K562 (cell line): Measurements from ENCODE around the gene AMBRA1. TPM values are rescaled to one million over a fixed set of nuclear protein-coding genes. Genes with fewer than 3 reads are reported as not detected.

ENCODE experiments used
- ATAC-seq: fragments of 200-7000 bp; cut with Tn5 transposase; 3 replicates; pipeline ENCODE4 v1.9.1; 2020; ENCODE audit warnings: moderate library complexity
- BruUV-seq: library from RNA; stranded (reverse); fragments of 400-500 nt; replicated peaks from 2 replicates; lab custom pipeline; 2021; lab: Mats Ljungman, UMichigan
- CTCF ChIA-PET: fragments of 300-600 bp; formaldehyde crosslinking; extraction: SDS; loops from one replicate; lab custom pipeline; 2021; ENCODE audit warnings: low intra/inter-chr PET ratio; lab: Yijun Ruan, JAX
- POLR2A ChIA-PET: fragments of 300-600, 350-650 bp; sonication (Branson Sonifier 250); formaldehyde crosslinking; extraction: SDS; loops from one replicate; lab custom pipeline; 2021; ENCODE audit warnings: antibody characterized with exemption, inconsistent platforms; lab: Yijun Ruan, JAX
- DNase-seq, 4 experiments: peaks; one replicate each; pipeline versions ENCODE4 v3.0.0 to v3.0.0-alpha.2; 2011 to 2018; ENCODE audit warnings: low spot score in 3 of 4, mixed read lengths in 3 of 4; ENCODE audit errors: extremely low read depth in 1 of 4
- FAIRE-seq: peaks from 2 replicates; lab custom pipeline; 2011; peaks lifted over from hg19 to GRCh38; lab: Jason Lieb, UNC
- H2AFZ ChIP-seq: 2 replicates; pipeline ENCODE4 v1.6.0; 2011; ENCODE audit warnings: low read depth, low read length, control low read depth, inconsistent platforms
- H3K27ac ChIP-seq: fragments of 200-600 bp; 3 replicates; pipeline ENCODE4 v1.8.0; 2011; ENCODE audit warnings: low read depth, mild to moderate bottlenecking, control low read depth, inconsistent platforms, low read length, moderate library complexity, mixed read lengths; ENCODE audit errors: extremely low read depth
- H3K27me3 ChIP-seq, 2 experiments: fragments of 300-600 bp in 1 of 2; 2 replicates in 1 of 2; 3 replicates in 1 of 2; pipeline versions ENCODE4 v1.6.0 to v1.8.0; 2011; ENCODE audit warnings: inconsistent platforms in 2 of 2, low read length in 2 of 2, mild to moderate bottlenecking in 1 of 2, mixed read lengths in 1 of 2, moderate library complexity in 1 of 2; ENCODE audit not compliant: control insufficient read depth in 2 of 2, insufficient read depth in 2 of 2
- H3K36me3 ChIP-seq: fragments of 300-600 bp; 3 replicates; pipeline ENCODE4 v1.8.0; 2011; ENCODE audit warnings: mild to moderate bottlenecking, low read length, inconsistent platforms; ENCODE audit not compliant: control insufficient read depth, insufficient read depth
- H3K4me1 ChIP-seq, 2 experiments: fragments of 200-600 bp in 1 of 2; replicated peaks in 1 of 2; 2 replicates in 1 of 2; 3 replicates in 1 of 2; pipeline versions ENCODE4 v1.5.1 to v1.8.0; 2011; ENCODE audit warnings: inconsistent platforms in 2 of 2, low read length in 2 of 2, mild to moderate bottlenecking in 1 of 2, mixed read lengths in 1 of 2, moderate library complexity in 1 of 2; ENCODE audit not compliant: control insufficient read depth in 2 of 2, insufficient read depth in 2 of 2
- H3K4me2 ChIP-seq: 2 replicates; pipeline ENCODE4 v1.6.1; 2011; ENCODE audit warnings: low read length, control low read depth, inconsistent platforms, mixed read lengths; ENCODE audit not compliant: insufficient read depth
- H3K4me3 ChIP-seq: fragments of 200-600 bp; sonication (generic), shearing (Covaris generic); 2 replicates; pipeline ENCODE4 v1.5.1; 2016; ENCODE audit warnings: control low read depth, inconsistent platforms
- H3K79me2 ChIP-seq: fragments of 200-600 bp; 3 replicates; pipeline ENCODE4 v1.8.0; 2011; ENCODE audit warnings: low read length, inconsistent platforms; ENCODE audit not compliant: control insufficient read depth, insufficient read depth
- H3K9ac ChIP-seq, 2 experiments: 2 replicates each; pipeline versions ENCODE4 v1.6.0 to v1.6.1; 2011; ENCODE audit warnings: low read depth in 2 of 2, low read length in 2 of 2, control low read depth in 1 of 2, inconsistent platforms in 1 of 2, mild to moderate bottlenecking in 1 of 2, mixed read lengths in 1 of 2; ENCODE audit not compliant: insufficient read depth in 1 of 2
- H3K9me1 ChIP-seq: one replicate; pipeline ENCODE4 v1.6.0; 2011; ENCODE audit warnings: inconsistent platforms, mild to moderate bottlenecking, low read length, moderate library complexity; ENCODE audit not compliant: control insufficient read depth, insufficient read depth
- H3K9me3 ChIP-seq: replicated peaks from 2 replicates; pipeline ENCODE4 v1.5.1; 2011; ENCODE audit warnings: low read depth, low read length, inconsistent platforms; ENCODE audit not compliant: control insufficient read depth, insufficient read depth
- H4K20me1 ChIP-seq: replicated peaks from 2 replicates; pipeline ENCODE4 v1.6.1; 2011; ENCODE audit warnings: low read length, inconsistent platforms, mixed read lengths; ENCODE audit not compliant: control insufficient read depth, insufficient read depth
- CC2D1A ChIP-seq: fragments of 450-650 bp; IDR thresholded peaks from 2 replicates; pipeline ENCODE4 v1.6.1; 2017; ENCODE audit warnings: mild to moderate bottlenecking
- DPF2 ChIP-seq: fragments of 450-650 bp; IDR thresholded peaks from 2 replicates; pipeline ENCODE4 v1.6.1; 2016
- MAFF ChIP-seq: IDR thresholded peaks from 2 replicates; pipeline ENCODE4 v1.6.1; 2012; ENCODE audit warnings: low read length, improper control_type of control experiment
- WGBS: fragments of 100-300 bp; shearing (Covaris generic); methylation state at CpG from one replicate; pipeline ENCODE4 v1.1.6; 2016; ENCODE audit warnings: low coverage, mixed read lengths; ENCODE audit not compliant: insufficient coverage; ENCODE audit errors: missing lambda C conversion rate; 5-methylcytosine and 5-hydroxymethylcytosine counted together
- in situ Hi-C: fragments of 300-500 bp; cut with MboI; formaldehyde crosslinking; loops from 4 replicates; pipeline ENCODE4 v1.15.0; 2018; ENCODE audit warnings: inconsistent platforms, mixed read lengths
- intact Hi-C: fragments of 100-400 bp; cut with micrococcal nuclease; formaldehyde crosslinking; loops from 2 replicates; pipeline ENCODE4 v1.14.2; 2022
- polyA plus RNA-seq, 8 experiments: library from polyadenylated mRNA; depleted of rRNA in 4 of 8; stranded (reverse) in 5 of 8; unstranded in 3 of 8; fragments of >200 nt; fragmentation: Nextera tagmentation in 2 of 8; fragmentation: Illumina TruSeq in 1 of 8; extraction: Ambion mirVana in 2 of 8; extraction: Trizol in 1 of 8; gene quantifications; 2 replicates each; pipeline versions ENCODE4 v1.2.1 to v1.2.3, GENCODE V29; 2011 to 2014; ENCODE audit warnings: inconsistent platforms in 1 of 8, missing spikeins in 1 of 8
- total RNA-seq, 7 experiments: library from RNA; depleted of rRNA in 6 of 7; stranded (reverse); fragments of >200 nt in 6 of 7; fragmentation: Illumina TruSeq in 2 of 7; extraction: Trizol in 2 of 7; gene quantifications; 2 replicates each; pipeline versions ENCODE4 v1.2.1 to v1.2.3, GENCODE V29; 2011 to 2021; ENCODE audit warnings: low replicate concordance in 1 of 7
- TF ChIP-seq, protein P1 (sequence below), 2 experiments: IDR thresholded peaks; 2 replicates each; pipeline ENCODE4 v1.6.1; 2011; ENCODE audit warnings: borderline replicate concordance in 1 of 2, control low read depth in 1 of 2, low read depth in 1 of 2, low read length in 1 of 2, mild to moderate bottlenecking in 1 of 2, mixed read lengths in 1 of 2, moderate library complexity in 1 of 2; ENCODE audit not compliant: insufficient read depth in 1 of 2, insufficient read length in 1 of 2, poor library complexity in 1 of 2, severe bottlenecking in 1 of 2; ENCODE audit errors: extremely low read depth in 1 of 2
- TF ChIP-seq, protein P2 (sequence below), 2 experiments: fragments of 450-650 bp; formaldehyde crosslinking in 1 of 2; IDR thresholded peaks; 2 replicates each; pipeline versions ENCODE4 v1.4.0 to v1.6.1; 2014 to 2020; ENCODE audit warnings: mild to moderate bottlenecking in 2 of 2, borderline replicate concordance in 1 of 2, low read depth in 1 of 2
- TF ChIP-seq, protein P3 (sequence below): IDR thresholded peaks from 2 replicates; pipeline ENCODE4 v1.6.1; 2011; ENCODE audit warnings: borderline replicate concordance, low read depth, mild to moderate bottlenecking, moderate library complexity, low read length; ENCODE audit not compliant: insufficient read depth, poor library complexity, severe bottlenecking

The AMBRA1 gene
- total and polyA plus RNA-seq, 9 of the 15 experiments (the other 6 are each of a cell fraction or from before 2014, with no cell fraction given), result 0.15 to 24.5 (median 13.0) TPM

DNA sequence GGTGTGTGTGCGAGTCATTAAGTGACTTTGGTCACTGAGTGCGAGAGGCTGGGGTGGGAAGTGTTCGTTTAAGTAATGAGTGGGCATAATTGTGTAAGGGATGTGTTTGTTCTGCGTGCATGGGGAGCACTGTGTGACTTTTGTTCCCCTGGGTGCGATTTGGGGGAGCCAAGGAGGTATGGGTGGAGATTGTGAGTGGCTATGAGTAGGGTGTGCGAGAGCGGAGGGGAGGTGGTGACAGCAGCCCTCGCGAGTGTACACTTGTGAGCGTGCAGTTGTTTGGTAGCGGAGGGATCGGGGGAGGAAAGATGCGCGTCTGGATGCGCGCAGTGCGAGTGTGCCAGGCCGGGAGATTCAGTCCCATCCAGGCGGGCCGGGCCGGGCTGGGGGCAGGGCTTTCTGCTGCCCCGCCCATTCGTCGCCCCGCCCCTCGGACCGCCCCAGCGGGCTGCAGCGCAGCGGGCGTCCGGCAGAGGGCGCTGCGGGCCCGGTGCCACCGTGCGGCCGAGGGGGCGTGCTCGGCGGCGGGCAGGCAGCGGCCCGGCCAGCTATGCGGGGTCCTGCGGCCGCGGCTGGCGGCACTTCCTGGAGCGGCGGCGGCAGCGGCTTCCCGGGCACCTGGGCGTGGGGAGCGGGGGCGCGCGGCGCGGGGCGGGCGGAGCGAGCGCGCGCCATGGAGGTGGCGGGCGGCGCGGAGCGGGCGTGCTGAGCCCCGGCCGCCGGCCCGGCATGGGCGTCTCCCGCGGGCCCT is 246.8 kb downstream of the AMBRA1 start, which contains the start of gene DGKZ:
TSS of gene DGKZ (plus strand) at position 578 of the 751 bp plus-strand sequence. CDS start 197 bp downstream, outside the sequence.
- peaks cover 24 to 49% of the 10 kb centered on the region in 2 experiments for H3K4me1 ChIP-seq
- H3K27me3 ChIP-seq, result 0 out of 5 replicates have a peak, but pooled peaks cover 0 to 1% of the 10 kb centered on the region in 2 experiments
- in situ Hi-C loops (no loop called here), intact Hi-C loops (no loop called here)
- peak within 1 kb of the TSS; percentile 86 for H3K4me2 ChIP-seq
- peaks cover 31% of the 10 kb centered on the region; the same call in 2 of the 3 replicates for H3K36me3 ChIP-seq
- peak; percentile 82 for ATAC-seq
- peak within 1 kb of the TSS; percentile 77 for H3K4me3 ChIP-seq
- POLR2A ChIA-PET, result interaction anchor here (0.8 to 1.6 kb wide), 2 partner anchors 10 to 109 kb away, joined by 3 to 4 read pairs; no protein-coding TSS in a partner anchor
- H3K27ac ChIP-seq, result peak within 1 kb of the TSS; percentile 65
- WGBS, result 8% methylated on average over 36 of the region's 80 CpGs
- no peaks in the 10 kb centered on the region for H3K9me3 ChIP-seq
- peak; percentile 88 to 98 (median 96) for DNase-seq
- H3K79me2 ChIP-seq, result peaks cover 37% of the 10 kb centered on the region
- H3K9ac ChIP-seq, result peak within 1 kb of the TSS; percentile 79 to 95
- H2AFZ ChIP-seq, result peak within 1 kb of the TSS; percentile 66
- H4K20me1 ChIP-seq, result peaks cover 13% of the 10 kb centered on the region
- H3K9me1 ChIP-seq, result no peaks in the 10 kb centered on the region
- BruUV-seq, result no TSS peak
- CTCF ChIA-PET, result no interaction called here
- FAIRE-seq, result peak; percentile 26
- TF ChIP-seq, protein P1, sequence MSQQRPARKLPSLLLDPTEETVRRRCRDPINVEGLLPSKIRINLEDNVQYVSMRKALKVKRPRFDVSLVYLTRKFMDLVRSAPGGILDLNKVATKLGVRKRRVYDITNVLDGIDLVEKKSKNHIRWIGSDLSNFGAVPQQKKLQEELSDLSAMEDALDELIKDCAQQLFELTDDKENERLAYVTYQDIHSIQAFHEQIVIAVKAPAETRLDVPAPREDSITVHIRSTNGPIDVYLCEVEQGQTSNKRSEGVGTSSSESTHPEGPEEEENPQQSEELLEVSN (IDR thresholded peaks at IDR 0.05; ENCODE audit: borderline replicate concordance in 1 of 2, extremely low read depth in 1 of 2, insufficient read depth in 1 of 2, insufficient read length in 1 of 2, low read depth in 1 of 2, low read length in 1 of 2, poor library complexity in 1 of 2, severe bottlenecking in 1 of 2), result peak; percentile 42 to 71
- no peak for TF ChIP-seq CC2D1A
- no peak for TF ChIP-seq MAFF
- 0 out of 2 replicates have a peak, but pooled peaks have one; percentile 35 for TF ChIP-seq DPF2
- TF ChIP-seq, protein P2, sequence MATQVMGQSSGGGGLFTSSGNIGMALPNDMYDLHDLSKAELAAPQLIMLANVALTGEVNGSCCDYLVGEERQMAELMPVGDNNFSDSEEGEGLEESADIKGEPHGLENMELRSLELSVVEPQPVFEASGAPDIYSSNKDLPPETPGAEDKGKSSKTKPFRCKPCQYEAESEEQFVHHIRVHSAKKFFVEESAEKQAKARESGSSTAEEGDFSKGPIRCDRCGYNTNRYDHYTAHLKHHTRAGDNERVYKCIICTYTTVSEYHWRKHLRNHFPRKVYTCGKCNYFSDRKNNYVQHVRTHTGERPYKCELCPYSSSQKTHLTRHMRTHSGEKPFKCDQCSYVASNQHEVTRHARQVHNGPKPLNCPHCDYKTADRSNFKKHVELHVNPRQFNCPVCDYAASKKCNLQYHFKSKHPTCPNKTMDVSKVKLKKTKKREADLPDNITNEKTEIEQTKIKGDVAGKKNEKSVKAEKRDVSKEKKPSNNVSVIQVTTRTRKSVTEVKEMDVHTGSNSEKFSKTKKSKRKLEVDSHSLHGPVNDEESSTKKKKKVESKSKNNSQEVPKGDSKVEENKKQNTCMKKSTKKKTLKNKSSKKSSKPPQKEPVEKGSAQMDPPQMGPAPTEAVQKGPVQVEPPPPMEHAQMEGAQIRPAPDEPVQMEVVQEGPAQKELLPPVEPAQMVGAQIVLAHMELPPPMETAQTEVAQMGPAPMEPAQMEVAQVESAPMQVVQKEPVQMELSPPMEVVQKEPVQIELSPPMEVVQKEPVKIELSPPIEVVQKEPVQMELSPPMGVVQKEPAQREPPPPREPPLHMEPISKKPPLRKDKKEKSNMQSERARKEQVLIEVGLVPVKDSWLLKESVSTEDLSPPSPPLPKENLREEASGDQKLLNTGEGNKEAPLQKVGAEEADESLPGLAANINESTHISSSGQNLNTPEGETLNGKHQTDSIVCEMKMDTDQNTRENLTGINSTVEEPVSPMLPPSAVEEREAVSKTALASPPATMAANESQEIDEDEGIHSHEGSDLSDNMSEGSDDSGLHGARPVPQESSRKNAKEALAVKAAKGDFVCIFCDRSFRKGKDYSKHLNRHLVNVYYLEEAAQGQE (IDR thresholded peaks at IDR 0.05; ENCODE audit: borderline replicate concordance), result peak; percentile 41; the same call in 1 of the 2 replicates
- TF ChIP-seq, protein P2 (CRISPR knock-in tag; IDR thresholded peaks at IDR 0.05; ENCODE audit: low read depth), result no peak
- TF ChIP-seq, protein P3, sequence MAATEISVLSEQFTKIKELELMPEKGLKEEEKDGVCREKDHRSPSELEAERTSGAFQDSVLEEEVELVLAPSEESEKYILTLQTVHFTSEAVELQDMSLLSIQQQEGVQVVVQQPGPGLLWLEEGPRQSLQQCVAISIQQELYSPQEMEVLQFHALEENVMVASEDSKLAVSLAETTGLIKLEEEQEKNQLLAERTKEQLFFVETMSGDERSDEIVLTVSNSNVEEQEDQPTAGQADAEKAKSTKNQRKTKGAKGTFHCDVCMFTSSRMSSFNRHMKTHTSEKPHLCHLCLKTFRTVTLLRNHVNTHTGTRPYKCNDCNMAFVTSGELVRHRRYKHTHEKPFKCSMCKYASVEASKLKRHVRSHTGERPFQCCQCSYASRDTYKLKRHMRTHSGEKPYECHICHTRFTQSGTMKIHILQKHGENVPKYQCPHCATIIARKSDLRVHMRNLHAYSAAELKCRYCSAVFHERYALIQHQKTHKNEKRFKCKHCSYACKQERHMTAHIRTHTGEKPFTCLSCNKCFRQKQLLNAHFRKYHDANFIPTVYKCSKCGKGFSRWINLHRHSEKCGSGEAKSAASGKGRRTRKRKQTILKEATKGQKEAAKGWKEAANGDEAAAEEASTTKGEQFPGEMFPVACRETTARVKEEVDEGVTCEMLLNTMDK, result peak; percentile 94
